GM12878 (cell line): ENCODE results near the gene OVOL1. TPM values are rescaled to one million over a fixed set of nuclear protein-coding genes. Genes with fewer than 3 reads are reported as not detected.
A peak's percentile ranks its signal among the peaks of the same experiment; 100 is the strongest.

ENCODE experiments used
- ATAC-seq: fragments of 200-7000 bp; cut with Tn5 transposase; 3 replicates; pipeline ENCODE4 v1.9.1; 2020; ENCODE audit warnings: mild to moderate bottlenecking, moderate library complexity
- BruUV-seq: library from RNA; stranded (reverse); fragments of 400-500 nt; replicated peaks from 2 replicates; lab custom pipeline; 2021; lab: Mats Ljungman, UMichigan
- CTCF ChIA-PET: fragments of 300-600 bp; sonication (Branson Sonifier 250); formaldehyde crosslinking; extraction: SDS; loops from one replicate; lab custom pipeline; 2021; ENCODE audit warnings: inconsistent platforms; lab: Yijun Ruan, JAX
- POLR2A ChIA-PET: fragments of 350-600 bp; formaldehyde crosslinking; extraction: SDS; loops from one replicate; lab custom pipeline; 2021; ENCODE audit warnings: inconsistent platforms; lab: Charles Lee
- RAD21 ChIA-PET: fragments of 300-600 bp; sonication (Branson Sonifier 250); formaldehyde crosslinking; loops from one replicate; lab custom pipeline; 2023; ENCODE audit warnings: antibody characterized with exemption; ENCODE audit not compliant: unreplicated experiment; lab: Charles Lee
- SMC1A ChIA-PET: fragments of 300-600 bp; sonication (Branson Sonifier 250); formaldehyde crosslinking; loops from one replicate; lab custom pipeline; 2023; ENCODE audit not compliant: unreplicated experiment, uncharacterized antibody; lab: Charles Lee
- DNase-seq: peaks from one replicate; pipeline ENCODE4 v3.0.0-alpha.2; 2011; ENCODE audit warnings: low read depth, low spot score
- FAIRE-seq: peaks from 3 replicates; lab custom pipeline; 2011; peaks lifted over from hg19 to GRCh38; lab: Jason Lieb, UNC
- H2AFZ ChIP-seq: 2 replicates; pipeline ENCODE4 v1.6.0; 2011; ENCODE audit warnings: low read depth, low read length, control low read depth; ENCODE audit not compliant: control insufficient read depth
- H3K27ac ChIP-seq: 2 replicates; pipeline ENCODE4 v1.5.1; 2011; ENCODE audit warnings: control low read depth; ENCODE audit not compliant: control insufficient read depth, insufficient read depth
- H3K27me3 ChIP-seq, 2 experiments: replicated peaks in 1 of 2; 2 replicates each; pipeline versions ENCODE4 v1.6.0 to v1.6.1; 2011; ENCODE audit warnings: low read length in 1 of 2; ENCODE audit not compliant: control insufficient read depth in 2 of 2, insufficient read depth in 2 of 2
- H3K36me3 ChIP-seq, 2 experiments: 2 replicates each; pipeline ENCODE4 v1.5.1; 2011; ENCODE audit warnings: low read length in 1 of 2; ENCODE audit not compliant: control insufficient read depth in 2 of 2, insufficient read depth in 2 of 2
- H3K4me1 ChIP-seq: 2 replicates; pipeline ENCODE4 v1.6.1; 2011; ENCODE audit warnings: mild to moderate bottlenecking, low read length, moderate library complexity, mixed read lengths; ENCODE audit not compliant: control insufficient read depth, insufficient read depth
- H3K4me2 ChIP-seq: 2 replicates; pipeline ENCODE4 v1.6.0; 2011; ENCODE audit warnings: control low read depth; ENCODE audit not compliant: control insufficient read depth, insufficient read depth
- H3K4me3 ChIP-seq: fragments of 200-600 bp; sonication (generic); 2 replicates; pipeline ENCODE4 v1.5.1; 2016
- H3K79me2 ChIP-seq: 2 replicates; pipeline ENCODE4 v1.6.0; 2011; ENCODE audit warnings: low read length; ENCODE audit not compliant: control insufficient read depth, insufficient read depth
- H3K9ac ChIP-seq: 2 replicates; pipeline ENCODE4 v1.8.0; 2011; ENCODE audit warnings: low read length, control low read depth, mixed read lengths; ENCODE audit not compliant: control insufficient read depth, insufficient read depth
- H3K9me3 ChIP-seq: replicated peaks from 3 replicates; pipeline ENCODE4 v1.5.1; 2011; ENCODE audit warnings: mild to moderate bottlenecking, low read length; ENCODE audit not compliant: control insufficient read depth, insufficient read depth
- H4K20me1 ChIP-seq: 2 replicates; pipeline ENCODE4 v1.6.0; 2011; ENCODE audit not compliant: control insufficient read depth, insufficient read depth
- ATF3 ChIP-seq: IDR thresholded peaks from 2 replicates; pipeline ENCODE4 v1.6.1; 2011; ENCODE audit warnings: low read depth, mild to moderate bottlenecking, low read length, moderate library complexity, borderline replicate concordance; ENCODE audit errors: extremely low read depth
- BMI1 ChIP-seq: fragments of 450-650 bp; IDR thresholded peaks from 2 replicates; pipeline ENCODE4 v1.6.1; 2016; ENCODE audit warnings: mild to moderate bottlenecking, moderate library complexity, borderline replicate concordance
- CEBPB ChIP-seq, 2 experiments: fragments of 150-350 bp in 1 of 2; IDR thresholded peaks; 2 replicates each; pipeline ENCODE4 v1.6.1; 2012 to 2014; ENCODE audit warnings: low read depth in 2 of 2, low read length in 2 of 2, borderline replicate concordance in 1 of 2, inconsistent platforms in 1 of 2
- CHD2 ChIP-seq: IDR thresholded peaks from 2 replicates; pipeline ENCODE4 v1.6.1; 2011; ENCODE audit warnings: low read depth, low read length, improper control_type of control experiment, borderline replicate concordance
- CREB1 ChIP-seq: IDR thresholded peaks from 2 replicates; pipeline ENCODE4 v1.6.1; 2012; ENCODE audit warnings: low read depth, mild to moderate bottlenecking, inconsistent platforms
- CREM ChIP-seq: IDR thresholded peaks from 2 replicates; pipeline ENCODE4 v1.6.1; 2014; ENCODE audit warnings: antibody characterized with exemption, low read depth
- ETV6 ChIP-seq, 2 experiments: fragments of 450-650 bp in 1 of 2; IDR thresholded peaks in 1 of 2; conservative IDR thresholded peaks in 1 of 2; 2 replicates each; pipeline ENCODE4 v1.6.1; 2014; ENCODE audit warnings: antibody characterized with exemption in 1 of 2, borderline replicate concordance in 1 of 2, low read depth in 1 of 2, mild to moderate bottlenecking in 1 of 2, moderate library complexity in 1 of 2
- HCFC1 ChIP-seq: fragments of 150-350 bp; IDR thresholded peaks from 2 replicates; pipeline ENCODE4 v1.6.1; 2014; ENCODE audit warnings: low read length
- IKZF1 ChIP-seq: fragments of 450-650 bp; conservative IDR thresholded peaks from 2 replicates; pipeline ENCODE4 v1.6.1; 2017; ENCODE audit warnings: antibody characterized with exemption, mild to moderate bottlenecking
- IRF4 ChIP-seq: IDR thresholded peaks from 2 replicates; pipeline ENCODE4 v1.6.1; 2011; ENCODE audit warnings: low read depth, low read length
- MAX ChIP-seq: IDR thresholded peaks from 2 replicates; pipeline ENCODE4 v1.6.1; 2012; ENCODE audit warnings: low read depth, low read length, improper control_type of control experiment
- MXI1 ChIP-seq: fragments of 150-350 bp; IDR thresholded peaks from 2 replicates; pipeline ENCODE4 v1.6.1; 2011; ENCODE audit warnings: low read depth, mild to moderate bottlenecking, inconsistent platforms, low read length, improper control_type of control experiment
- NR2F1 ChIP-seq: fragments of 450-650 bp; conservative IDR thresholded peaks from 2 replicates; pipeline ENCODE4 v1.6.1; 2017; ENCODE audit warnings: mild to moderate bottlenecking
- PAX5 ChIP-seq: IDR thresholded peaks from 2 replicates; pipeline ENCODE4 v1.6.1; 2011; ENCODE audit warnings: low read depth, low read length, borderline replicate concordance
- RUNX3 ChIP-seq: IDR thresholded peaks from 2 replicates; pipeline ENCODE4 v1.6.1; 2012; ENCODE audit warnings: low read length, inconsistent platforms
- SIN3A ChIP-seq: IDR thresholded peaks from 2 replicates; pipeline ENCODE4 v1.6.1; 2012; ENCODE audit warnings: low read depth, low read length, improper control_type of control experiment
- TAF1 ChIP-seq: IDR thresholded peaks from 2 replicates; pipeline ENCODE4 v1.6.1; 2011; ENCODE audit warnings: mild to moderate bottlenecking, low read depth, low read length, borderline replicate concordance
- USF1 ChIP-seq: IDR thresholded peaks from 2 replicates; pipeline ENCODE4 v1.6.1; 2011; ENCODE audit warnings: borderline replicate concordance, low read depth, mild to moderate bottlenecking, moderate library complexity, mixed read lengths, low read length; ENCODE audit not compliant: insufficient read depth; ENCODE audit errors: extremely low read length
- ZSCAN29 ChIP-seq: fragments of 450-650 bp; IDR thresholded peaks from 2 replicates; pipeline ENCODE4 v1.6.1; 2017; ENCODE audit warnings: mild to moderate bottlenecking, moderate library complexity
- WGBS: methylation state at CpG from one replicate; pipeline ENCODE4 v1.1.6; 2016; ENCODE audit warnings: low lambda C conversion rate; ENCODE audit not compliant: insufficient replicate concordance, insufficient coverage; ENCODE audit errors: missing lambda C conversion rate; 5-methylcytosine and 5-hydroxymethylcytosine counted together
- in situ Hi-C: fragments of 300-500 bp; cut with MboI; formaldehyde crosslinking; loops from 9 replicates; pipeline ENCODE4 v1.14.3; 2018; ENCODE audit warnings: mixed read lengths
- intact Hi-C: fragments of 100-400 bp; cut with micrococcal nuclease; formaldehyde crosslinking; loops from one replicate; pipeline ENCODE4 v1.14.2; 2022; ENCODE audit not compliant: unreplicated experiment
- polyA plus RNA-seq, 11 experiments: library from polyadenylated mRNA; depleted of rRNA in 4 of 11; unstranded in 6 of 11; stranded (reverse) in 5 of 11; fragments of >200 nt; fragmentation: Nextera tagmentation in 4 of 11; fragmentation: Illumina TruSeq in 1 of 11; extraction: Ambion mirVana in 4 of 11; extraction: Trizol in 1 of 11; gene quantifications; 1 replicate in 1 of 11; 2 replicates in 10 of 11; pipeline versions ENCODE4 v1.2.1 to v1.2.3, GENCODE V29; 2011 to 2016; ENCODE audit warnings: inconsistent platforms in 2 of 11, missing spikeins in 2 of 11, low read depth in 1 of 11
- total RNA-seq, 4 experiments: library from RNA; depleted of rRNA in 3 of 4; stranded (reverse); fragments of >200 nt in 3 of 4; fragmentation: Illumina TruSeq in 1 of 4; extraction: Trizol in 1 of 4; gene quantifications; 2 replicates each; pipeline versions ENCODE4 v1.2.1 to v1.2.3, GENCODE V29; 2013 to 2021

Gene OVOL1
- total and polyA plus RNA-seq, 10 of the 15 experiments (the other 5 are each of a cell fraction or from before 2014, with no cell fraction given): 0.04 to 0.96 (median 0.09) TPM; not detected in 7

GRCh38 chr11:65817835-65818680 is 31.2 kb downstream of the OVOL1 start:
- WGBS: 5% methylated on average over 65 of the region's 74 CpGs
- DNase-seq (no peak), FAIRE-seq (peak; percentile 81), ATAC-seq (peak; percentile 94)
- SMC1A ChIA-PET: interaction anchor here (0.8 to 5.3 kb wide), 15 partner anchors 13 to 228 kb away, joined by 3 to 41 read pairs (median 5); partner anchors contain the start of gene KAT5
- in situ Hi-C loops (no loop called here), intact Hi-C loops (loop anchor here (1.0 to 2.0 kb wide), 2 partner anchors 38 to 107 kb away; partner anchors contain the start of gene AP5B1)
- no peaks in the 10 kb centered on the region for H3K36me3 ChIP-seq
- RAD21 ChIA-PET: interaction anchor here (0.7 to 5.4 kb wide), 18 partner anchors 15 to 179 kb away, joined by 3 to 91 read pairs (median 4); partner anchors contain the start of genes AP5B1, FIBP, KAT5 and OVOL1
- CTCF ChIA-PET: interaction anchor here (0.6 to 7.2 kb wide), 30 partner anchors 11 to 224 kb away, joined by 3 to 192 read pairs (median 4); partner anchors contain the start of genes AP5B1, CCDC85B, FIBP and KAT5
- H3K27ac ChIP-seq: no peak overlapping the region
- BruUV-seq: no TSS peak
- peaks cover 3% of the 10 kb centered on the region; the same call in 1 of the 2 replicates for H3K4me1 ChIP-seq
- POLR2A ChIA-PET: interaction anchor here (0.6 to 2.5 kb wide), 9 partner anchors 16 to 708 kb away, joined by 3 to 13 read pairs (median 5); no protein-coding TSS in a partner anchor
- H2AFZ ChIP-seq: peak overlapping the region; percentile 97
- H3K27me3 ChIP-seq: no peaks in the 10 kb centered on the region
- H3K4me3 ChIP-seq: peak overlapping the region; percentile 65
- no peaks in the 10 kb centered on the region for H4K20me1 ChIP-seq
- H3K9me3 ChIP-seq: no peaks in the 10 kb centered on the region
- no peaks in the 10 kb centered on the region for H3K79me2 ChIP-seq
- H3K4me2 ChIP-seq: peak overlapping the region; percentile 67
- H3K9ac ChIP-seq: peak overlapping the region; percentile 60; the same call in 1 of the 2 replicates
- TF ChIP-seq PAX5: peak; percentile 42
- TF ChIP-seq BMI1: no peak
- peak; percentile 47; the same call in 1 of the 2 replicates for TF ChIP-seq ATF3
- TF ChIP-seq IKZF1: peak; percentile 87
- TF ChIP-seq CHD2: 0 out of 2 replicates have a peak, but pooled peaks have one; percentile 44
- peak; percentile 43; the same call in 1 of the 2 replicates for TF ChIP-seq CREB1
- no peak for TF ChIP-seq TAF1
- TF ChIP-seq CEBPB (IDR thresholded peaks at IDR 0.05; ENCODE audit: borderline replicate concordance in 1 of 2, low read depth in 2 of 2, low read length in 2 of 2): no peak
- TF ChIP-seq MAX: peak; percentile 53; the same call in 1 of the 2 replicates
- TF ChIP-seq ETV6 (conservative IDR thresholded peaks at IDR 0.05 in 1 of 2, IDR thresholded peaks at IDR 0.05 in 1 of 2; ENCODE audit: borderline replicate concordance in 1 of 2, low read depth in 1 of 2): peak in 1 of 2 experiments; percentile 18; a peak in 1 of 4 replicates
- peak; percentile 75 for TF ChIP-seq RUNX3
- peak; percentile 46 for TF ChIP-seq USF1
- 0 out of 2 replicates have a peak, but pooled peaks have one; percentile 44 for TF ChIP-seq ZSCAN29
- 0 out of 2 replicates have a peak, but pooled peaks have one; percentile 5 for TF ChIP-seq IRF4
- peak; percentile 79 for TF ChIP-seq NR2F1
- 0 out of 2 replicates have a peak, but pooled peaks have one; percentile 35 for TF ChIP-seq SIN3A
- TF ChIP-seq CREM: peak; percentile 25; the same call in 1 of the 2 replicates
- TF ChIP-seq MXI1: peak; percentile 26; the same call in 1 of the 2 replicates
- 0 out of 2 replicates have a peak, but pooled peaks have one; percentile 26 for TF ChIP-seq HCFC1
